Measurements from ENCODE around the gene CCDC30.
"Not testable (repeated sequence)": the region's sequence is repeated elsewhere in the genome, so short reads cannot be mapped to it uniquely, and the experiment has no call there.

Gene CCDC30

GRCh38 chr1:42482635-42483153 is 19.6 kb downstream of the CCDC30 start:
- no peak for DNase-seq (ENCODE audit: low read depth)
- H3K4me3 ChIP-seq (ENCODE audit: low read depth, low read length), result no peak overlapping the region
- no peak for TF ChIP-seq CTCF (IDR thresholded peaks at IDR 0.05; ENCODE audit: control insufficient read depth, extremely low read depth, insufficient read depth)

DNA sequence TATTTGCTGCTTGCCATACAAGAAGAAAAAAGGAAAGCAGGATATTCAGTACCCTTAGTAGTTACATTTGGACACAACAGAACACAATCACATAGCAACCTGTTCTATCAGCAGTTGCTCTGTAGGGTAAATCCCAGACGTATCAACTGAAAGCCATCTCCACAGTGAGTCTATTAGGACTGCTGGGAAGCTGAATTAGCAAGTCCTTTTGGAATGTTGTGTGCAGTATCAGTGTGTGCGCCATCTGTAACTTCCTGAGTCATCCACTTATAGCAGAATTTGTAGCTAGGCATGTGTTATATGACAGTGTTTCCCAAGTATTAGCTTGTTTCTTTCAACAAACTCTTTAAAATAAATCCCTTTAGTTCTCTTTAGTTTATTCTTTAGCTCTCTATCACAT is 21.3 kb downstream of the CCDC30 start:
- no peak overlapping the region for H3K4me3 ChIP-seq (ENCODE audit: low read depth, low read length)
- TF ChIP-seq CTCF (IDR thresholded peaks at IDR 0.05; ENCODE audit: control insufficient read depth, extremely low read depth, insufficient read depth), result no peak
- DNase-seq (ENCODE audit: low read depth), result no peak

DNA sequence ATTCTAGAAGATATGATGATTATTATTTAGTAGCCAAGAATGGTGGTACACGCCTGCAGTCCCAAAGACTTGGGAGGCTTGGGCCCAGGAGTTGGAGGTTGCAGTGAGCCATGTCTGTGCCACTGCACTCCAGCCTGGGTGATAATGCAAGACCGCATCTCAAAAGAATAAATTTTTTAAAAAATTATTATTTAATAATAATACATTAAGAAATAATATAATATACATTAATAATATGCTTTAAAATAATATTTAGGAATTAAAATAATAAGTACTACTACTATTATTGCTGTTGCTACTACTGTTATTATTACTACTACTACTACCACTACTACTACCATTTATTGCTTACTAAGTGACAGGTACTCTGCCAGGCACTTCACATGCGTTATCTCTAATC is 27.2 kb downstream of the CCDC30 start:
- DNase-seq (ENCODE audit: low read depth), result no peak
- TF ChIP-seq CTCF (IDR thresholded peaks at IDR 0.05; ENCODE audit: control insufficient read depth, extremely low read depth, insufficient read depth), result no peak
- no peak overlapping the region for H3K4me3 ChIP-seq (ENCODE audit: low read depth, low read length)

DNA sequence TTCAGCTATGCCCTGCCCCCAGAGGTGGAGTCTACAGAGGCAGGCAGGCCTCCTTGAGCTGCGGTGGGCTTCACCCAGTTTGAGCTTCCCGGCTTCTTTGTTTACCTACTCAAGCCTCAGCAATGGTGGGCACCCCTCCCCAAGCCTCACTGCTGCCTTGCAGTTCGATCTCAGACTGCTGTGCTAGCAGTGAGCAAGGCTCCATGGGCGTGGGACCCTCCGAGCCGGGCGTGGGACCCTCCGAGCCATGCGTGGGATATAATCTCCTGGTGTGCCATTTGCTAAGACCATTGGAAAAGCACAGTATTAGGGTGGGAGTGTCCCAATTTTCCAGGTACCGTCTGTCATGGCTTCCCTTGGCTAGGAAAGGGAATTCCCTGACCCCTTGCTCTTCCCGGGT is 38.9 kb downstream of the CCDC30 start:
- not testable (repeated sequence) for DNase-seq (ENCODE audit: low read depth); H3K4me3 ChIP-seq (ENCODE audit: low read depth, low read length)

DNA sequence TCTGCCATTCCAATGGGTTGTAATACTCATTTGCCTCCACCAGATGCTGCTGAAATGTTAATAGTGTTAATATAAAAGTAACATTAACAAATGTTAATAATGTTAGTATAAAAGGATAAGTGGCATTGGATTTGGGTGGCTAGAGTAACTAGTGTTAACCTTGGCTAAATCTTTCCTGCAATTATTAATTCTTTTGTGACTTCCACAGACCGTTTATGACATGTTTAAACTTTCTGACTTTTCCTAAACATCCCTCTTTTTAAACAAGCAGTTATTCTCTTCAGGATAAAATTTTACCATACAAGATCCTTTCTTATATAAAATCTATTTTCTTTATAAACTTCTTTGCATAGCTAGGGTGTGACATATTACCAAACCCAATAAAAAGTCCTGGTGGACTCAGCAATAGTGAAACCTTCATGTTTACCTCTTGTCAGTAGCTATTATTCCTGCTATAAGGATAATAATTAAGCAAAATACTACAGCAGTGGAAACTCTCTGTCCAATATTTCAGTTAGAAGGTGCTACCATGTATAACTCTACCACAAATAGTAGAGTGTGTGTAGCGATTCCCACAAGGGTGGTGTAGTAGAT is 41.5 kb downstream of the CCDC30 start:
- no peak for DNase-seq (ENCODE audit: low read depth)
- no peak overlapping the region for H3K4me3 ChIP-seq (ENCODE audit: low read depth, low read length)
- TF ChIP-seq CTCF (IDR thresholded peaks at IDR 0.05; ENCODE audit: control insufficient read depth, extremely low read depth, insufficient read depth), result no peak

DNA sequence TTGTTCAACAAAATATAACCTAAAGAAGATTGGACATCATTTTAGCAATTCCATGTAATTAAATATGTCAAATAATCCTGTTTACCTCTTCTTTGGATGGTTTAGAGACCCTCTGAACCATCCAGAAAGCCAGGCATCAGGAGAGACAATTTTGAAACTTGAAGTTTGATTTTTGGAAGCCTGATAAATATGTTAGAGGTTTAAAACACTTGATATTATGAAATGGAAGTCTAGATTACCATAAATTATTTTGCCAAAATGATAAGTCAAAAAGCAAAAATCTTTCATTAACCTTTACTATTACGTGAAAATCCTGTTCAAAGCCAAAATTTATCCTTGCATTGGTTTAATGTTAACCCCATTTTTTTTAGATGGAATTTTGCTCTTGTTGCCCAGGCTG is 43.5 kb downstream of the CCDC30 start:
- no peak overlapping the region for H3K4me3 ChIP-seq (ENCODE audit: low read depth, low read length)
- DNase-seq (ENCODE audit: low read depth), result no peak
- no peak for TF ChIP-seq CTCF (IDR thresholded peaks at IDR 0.05; ENCODE audit: control insufficient read depth, extremely low read depth, insufficient read depth)

DNA sequence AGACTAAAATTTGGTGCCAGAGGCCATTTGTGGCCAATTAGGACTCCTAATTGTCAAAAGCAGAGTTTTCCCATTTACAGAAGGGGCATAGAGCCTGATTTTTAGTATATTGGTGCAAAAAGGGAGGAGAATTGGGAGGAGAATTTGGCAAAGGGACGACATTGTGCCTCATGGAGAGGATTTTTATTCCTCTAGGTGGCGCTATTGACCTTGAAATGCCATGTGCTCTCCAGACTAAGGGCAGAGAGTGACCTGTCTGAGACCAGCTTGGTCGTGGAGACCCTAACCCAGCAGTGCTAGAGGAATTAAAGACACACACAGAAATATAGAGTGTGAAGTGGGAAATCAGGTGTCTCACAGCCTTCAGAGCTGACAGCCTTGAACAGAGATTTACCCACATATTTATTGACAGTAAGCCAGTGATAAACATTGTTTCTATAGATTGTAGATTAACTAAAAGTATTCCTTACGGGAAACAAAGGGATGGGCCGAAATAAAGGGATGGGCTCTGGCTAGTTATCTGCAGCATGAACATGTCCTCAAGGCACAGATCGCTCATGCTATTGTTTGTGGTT is 48.6 kb downstream of the CCDC30 start:
- DNase-seq (ENCODE audit: low read depth), result not testable (repeated sequence)

GRCh38 chr1:42518908-42519307 is 55.8 kb downstream of the CCDC30 start:
- DNase-seq (ENCODE audit: low read depth), result no peak
- H3K4me3 ChIP-seq (ENCODE audit: low read depth, low read length), result no peak overlapping the region
- no peak for TF ChIP-seq CTCF (IDR thresholded peaks at IDR 0.05; ENCODE audit: control insufficient read depth, extremely low read depth, insufficient read depth)

More for the DNA sequence above, 48.6 kb downstream of the CCDC30 start:
- H3K4me3 ChIP-seq (ENCODE audit: low read depth, low read length), result not testable (repeated sequence)
